PC-3 (cell line): ENCODE measurements around the gene HSPA1A. TPM values are rescaled to one million over a fixed set of nuclear protein-coding genes. Genes with fewer than 3 reads are reported as not detected.

ENCODE experiments used
- ATAC-seq: fragments of 200-7000 bp; cut with Tn5 transposase; 2 replicates; pipeline ENCODE4 v1.9.1; 2020; ENCODE audit warnings: mild to moderate bottlenecking, moderate library complexity
- BruUV-seq: library from RNA; stranded (reverse); fragments of 400-500 nt; replicated peaks from 2 replicates; lab custom pipeline; 2021; lab: Mats Ljungman, UMichigan
- CTCF ChIA-PET: fragments of 300-600 bp; sonication (Branson Sonifier 250); formaldehyde crosslinking; loops from one replicate; lab custom pipeline; 2022; ENCODE audit warnings: antibody characterized with exemption; lab: Charles Lee
- POLR2A ChIA-PET: fragments of 300-600 bp; sonication (Branson Sonifier 250); formaldehyde crosslinking; loops from one replicate; lab custom pipeline; 2022; ENCODE audit warnings: antibody characterized with exemption; ENCODE audit not compliant: unreplicated experiment; lab: Charles Lee
- DNase-seq: peaks from one replicate; pipeline ENCODE4 v3.0.0-alpha.2; 2015
- H2AFZ ChIP-seq: fragments of 300-600 bp; sonication (generic); 2 replicates; pipeline ENCODE4 v1.6.0; 2016; ENCODE audit warnings: antibody characterized with exemption, low read length
- H3F3A ChIP-seq: fragments of 300-600 bp; sonication (generic); one replicate; pipeline ENCODE4 v1.6.0; 2017; ENCODE audit warnings: antibody characterized with exemption, low read length, control low read depth, mild to moderate bottlenecking; ENCODE audit not compliant: unreplicated experiment
- H3K27ac ChIP-seq: fragments of 300-600 bp; sonication (generic); 2 replicates; pipeline ENCODE4 v1.5.1; 2016; ENCODE audit warnings: mild to moderate bottlenecking, low read length
- H3K27me3 ChIP-seq: fragments of 300-600 bp; sonication (generic); 2 replicates; pipeline ENCODE4 v1.6.1; 2016; ENCODE audit warnings: low read length, mixed read lengths
- H3K36me3 ChIP-seq: fragments of 300-600 bp; sonication (generic); 2 replicates; pipeline ENCODE4 v1.6.1; 2016; ENCODE audit warnings: low read depth, mixed run types, low read length, mixed read lengths
- H3K4me1 ChIP-seq: fragments of 300-600 bp; sonication (generic); 2 replicates; pipeline ENCODE4 v1.5.1; 2016; ENCODE audit warnings: low read length; ENCODE audit not compliant: insufficient read depth
- H3K4me2 ChIP-seq: fragments of 300-600 bp; sonication (generic); 2 replicates; pipeline ENCODE4 v1.6.0; 2016; ENCODE audit warnings: low read length
- H3K4me3 ChIP-seq: fragments of 300-600 bp; sonication (generic); 2 replicates; pipeline ENCODE4 v1.5.1; 2016; ENCODE audit warnings: mild to moderate bottlenecking, low read length, mixed read lengths
- H3K79me2 ChIP-seq: fragments of 300-600 bp; sonication (generic); 2 replicates; pipeline ENCODE4 v1.6.1; 2017; ENCODE audit warnings: low read length, mixed read lengths
- H3K9ac ChIP-seq: fragments of 300-600 bp; sonication (generic); 2 replicates; pipeline ENCODE4 v1.6.0; 2016; ENCODE audit warnings: mild to moderate bottlenecking, low read length
- H3K9me2 ChIP-seq: fragments of 300-600 bp; sonication (generic); replicated peaks from 2 replicates; pipeline ENCODE4 v1.6.1; 2016; ENCODE audit warnings: mixed run types, low read length, mixed read lengths
- H3K9me3 ChIP-seq: fragments of 300-600 bp; sonication (generic); 2 replicates; pipeline ENCODE4 v1.6.1; 2016; ENCODE audit warnings: low read length, mixed read lengths
- H4K20me1 ChIP-seq: fragments of 300-600 bp; sonication (generic); 2 replicates; pipeline ENCODE4 v1.6.1; 2016; ENCODE audit warnings: low read length, mixed read lengths
- CTCF ChIP-seq: fragments of 300-600 bp; sonication (generic); conservative IDR thresholded peaks from 2 replicates; pipeline ENCODE4 v1.5.1; 2017; ENCODE audit warnings: antibody characterized with exemption, low read depth, mild to moderate bottlenecking, low read length
- EZH2 ChIP-seq: fragments of 300-600 bp; sonication (generic); IDR thresholded peaks from one replicate; pipeline ENCODE4 v1.6.1; 2017; ENCODE audit warnings: antibody characterized with exemption, mild to moderate bottlenecking, low read length; ENCODE audit not compliant: unreplicated experiment
- EZH2phosphoT487 ChIP-seq: fragments of 300-600 bp; sonication (generic); IDR thresholded peaks from 2 replicates; pipeline ENCODE4 v1.6.1; 2018; ENCODE audit warnings: mild to moderate bottlenecking, antibody characterized with exemption, low read length, borderline replicate concordance
- intact Hi-C: fragments of 100-400 bp; cut with micrococcal nuclease; formaldehyde crosslinking; loops from 2 replicates; pipeline ENCODE4 v1.9.0; 2023
- total RNA-seq: library from RNA; depleted of rRNA; stranded (reverse); fragments of >200 nt; gene quantifications from 2 replicates; pipeline ENCODE4 v1.2.3, GENCODE V29; 2014

The HSPA1A gene
- total RNA-seq, 1 experiment from 2014 or later: 269 TPM

- no peak overlapping the region for H3K4me2 ChIP-seq
- peaks cover 2% of the 10 kb centered on the region; the same call in 1 of the 2 replicates for H3K36me3 ChIP-seq
- no peak overlapping the region for H3K27ac ChIP-seq
- H3K9me3 ChIP-seq: no peaks in the 10 kb centered on the region
- H3K4me3 ChIP-seq: no peak overlapping the region
- no peaks in the 10 kb centered on the region for H3F3A ChIP-seq
- no peaks in the 10 kb centered on the region for H3K79me2 ChIP-seq
- TF ChIP-seq EZH2phosphoT487 (no peak), CTCF (no peak), EZH2 (no peak)
- intact Hi-C loops: loop anchor here (10.0 kb wide), 1 partner anchor 51 kb away; the partner anchor contains the start of gene LY6G6D
- DNase-seq: no peak
- H3K27me3 ChIP-seq: no peaks in the 10 kb centered on the region
- 0 out of 2 replicates have a peak, but pooled peaks cover 5% of the 10 kb centered on the region for H3K4me1 ChIP-seq
- H4K20me1 ChIP-seq: no peaks in the 10 kb centered on the region
- ChIA-PET POLR2A (no interaction called here), CTCF (interaction anchor here (0.6 kb wide), 1 partner anchor 47 kb away, joined by 3 read pairs; no protein-coding TSS in a partner anchor)
- H3K9me2 ChIP-seq: no peaks in the 10 kb centered on the region
- ATAC-seq: no peak
- H2AFZ ChIP-seq: no peak overlapping the region
- BruUV-seq: no TSS peak
- H3K9ac ChIP-seq: no peak overlapping the region
These were observed 49.2 kb upstream of the HSPA1A start for GRCh38 chr6:31765910-31766794.

GRCh38 chr6:31767096-31767645 is 48.2 kb upstream of the HSPA1A start:
- BruUV-seq: no TSS peak
- H3F3A ChIP-seq: no peaks in the 10 kb centered on the region
- DNase-seq (no peak), ATAC-seq (no peak)
- H3K27ac ChIP-seq: no peak overlapping the region
- intact Hi-C loops: loop anchor here (10.0 kb wide), 1 partner anchor 52 kb away; the partner anchor contains the start of gene LY6G6D
- H3K4me1 ChIP-seq: 0 out of 2 replicates have a peak, but pooled peaks cover 5% of the 10 kb centered on the region
- H3K9me3 ChIP-seq: no peaks in the 10 kb centered on the region
- H3K36me3 ChIP-seq: peaks cover 2% of the 10 kb centered on the region; the same call in 1 of the 2 replicates
- no peaks in the 10 kb centered on the region for H4K20me1 ChIP-seq
- no peak overlapping the region for H2AFZ ChIP-seq
- TF ChIP-seq EZH2phosphoT487: no peak
- TF ChIP-seq CTCF: no peak
- no peak overlapping the region for H3K4me3 ChIP-seq
- no peaks in the 10 kb centered on the region for H3K79me2 ChIP-seq
- CTCF ChIA-PET: no interaction called here
- POLR2A ChIA-PET: no interaction called here
- H3K4me2 ChIP-seq: no peak overlapping the region
- H3K27me3 ChIP-seq: no peaks in the 10 kb centered on the region
- H3K9me2 ChIP-seq: no peaks in the 10 kb centered on the region
- H3K9ac ChIP-seq: no peak overlapping the region
